ENCODE results near the gene PRRG1. TPM values are rescaled to one million over a fixed set of nuclear protein-coding genes. Genes with fewer than 3 reads are reported as not detected.
"Not testable (repeated sequence)": the region's sequence is repeated elsewhere in the genome, so short reads cannot be mapped to it uniquely, and the experiment has no call there.

The PRRG1 gene
- total RNA-seq, 2 donors from 2014 or later: not detected

DNA sequence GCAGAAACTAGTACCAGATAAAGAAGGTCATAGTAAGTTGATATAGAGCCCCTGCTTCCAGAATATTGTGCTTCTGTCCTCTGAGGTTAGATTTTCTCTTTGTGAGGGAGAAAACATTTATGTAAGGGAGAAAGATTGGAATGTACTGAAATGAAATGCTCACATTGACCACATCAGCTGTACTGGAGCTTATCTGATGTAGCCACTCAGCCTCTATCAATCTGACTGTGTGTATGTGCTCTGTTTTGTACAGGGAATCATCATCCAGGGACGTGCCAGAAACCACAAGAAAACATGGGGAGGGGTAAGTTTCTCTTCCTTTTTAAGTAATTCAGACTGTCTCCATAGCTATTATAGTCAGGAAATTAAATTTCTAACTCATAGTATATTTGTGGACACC lies 56.8 kb downstream of the PRRG1 start:
- Mint-ChIP-seq H3K4me3 (no peak overlapping the region), H3K27ac (no peak overlapping the region), H3K4me1 (no peaks in the 10 kb centered on the region), H3K36me3 (ENCODE audit: low read depth) (no peaks in the 10 kb centered on the region), H3K27me3 (no peaks in the 10 kb centered on the region)
- ATAC-seq (no peak), DNase-seq (no peak)
- H3K9me3 ChIP-seq (ENCODE audit: control insufficient read depth, low read length, poor library complexity, severe bottlenecking): no peaks in the 10 kb centered on the region

DNA sequence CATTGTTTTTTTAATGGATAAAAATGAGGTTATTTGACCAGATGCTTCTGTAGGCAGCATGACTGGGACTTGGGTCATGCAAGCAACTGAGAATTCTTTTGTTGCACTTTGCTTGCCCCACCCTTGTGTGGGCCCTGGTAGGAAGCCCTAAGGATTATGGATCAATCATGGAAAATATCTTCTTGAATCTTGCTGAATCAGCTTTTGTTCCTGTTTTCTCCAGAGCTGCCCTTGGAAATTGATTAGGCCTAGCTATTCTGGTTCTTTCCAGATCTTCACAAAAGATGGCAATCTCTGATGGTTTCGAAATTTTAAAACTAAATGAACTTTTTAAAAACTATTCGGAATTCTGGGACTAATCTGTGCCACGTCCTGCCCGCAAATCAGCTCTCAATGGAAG lies 58.6 kb downstream of the PRRG1 start:
- Mint-ChIP-seq H3K27me3 (no peaks in the 10 kb centered on the region), H3K36me3 (ENCODE audit: low read depth) (no peaks in the 10 kb centered on the region), H3K4me1 (no peaks in the 10 kb centered on the region), H3K4me3 (no peak overlapping the region), H3K27ac (no peak overlapping the region)
- H3K9me3 ChIP-seq (ENCODE audit: control insufficient read depth, low read length, poor library complexity, severe bottlenecking): no peaks in the 10 kb centered on the region
- DNase-seq (no peak), ATAC-seq (no peak)

DNA sequence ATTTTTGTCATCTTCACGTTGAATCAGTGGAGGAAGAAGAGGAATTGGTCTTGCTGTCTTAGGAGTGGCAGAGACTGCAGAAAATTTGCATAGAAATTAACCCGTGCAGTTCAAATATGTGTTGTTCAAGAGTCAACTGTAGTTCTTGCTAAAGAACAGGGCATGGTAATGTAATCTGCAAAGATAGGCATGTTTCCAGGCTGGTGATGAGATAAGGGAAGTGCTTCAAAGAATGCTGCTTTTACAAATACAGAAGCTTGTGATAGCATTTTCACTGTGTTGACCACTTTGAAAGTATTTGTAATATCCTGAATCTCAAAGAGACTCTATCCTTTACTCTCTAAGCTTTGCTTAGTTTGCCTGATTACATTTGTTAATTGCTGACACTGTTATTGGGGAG lies 60.1 kb downstream of the PRRG1 start:
- H3K4me1 Mint-ChIP-seq: no peaks in the 10 kb centered on the region
- ATAC-seq (no peak), DNase-seq (no peak)
- H3K4me3 Mint-ChIP-seq: no peak overlapping the region
- H3K9me3 ChIP-seq (ENCODE audit: control insufficient read depth, low read length, poor library complexity, severe bottlenecking): no peaks in the 10 kb centered on the region
- H3K27me3 Mint-ChIP-seq: no peaks in the 10 kb centered on the region
- no peaks in the 10 kb centered on the region for H3K36me3 Mint-ChIP-seq (ENCODE audit: low read depth)
- no peak overlapping the region for H3K27ac Mint-ChIP-seq

- no peak overlapping the region for H3K4me3 Mint-ChIP-seq
- H3K27ac Mint-ChIP-seq: no peak overlapping the region
- H3K9me3 ChIP-seq (ENCODE audit: control insufficient read depth, low read length, poor library complexity, severe bottlenecking): no peaks in the 10 kb centered on the region
- no peaks in the 10 kb centered on the region for H3K36me3 Mint-ChIP-seq (ENCODE audit: low read depth)
- no peaks in the 10 kb centered on the region for H3K4me1 Mint-ChIP-seq
- H3K27me3 Mint-ChIP-seq: no peaks in the 10 kb centered on the region
- DNase-seq: no peak
- ATAC-seq: no peak
Measured at GRCh38 chrX:37420185-37420584, 71.0 kb downstream of the PRRG1 start.

- Mint-ChIP-seq H3K27me3 (no peaks in the 10 kb centered on the region), H3K4me3 (no peak overlapping the region), H3K27ac (no peak overlapping the region), H3K36me3 (ENCODE audit: low read depth) (no peaks in the 10 kb centered on the region), H3K4me1 (no peaks in the 10 kb centered on the region)
- H3K9me3 ChIP-seq (ENCODE audit: control insufficient read depth, low read length, poor library complexity, severe bottlenecking): no peaks in the 10 kb centered on the region
- DNase-seq: no peak
- no peak for ATAC-seq
Measured at GRCh38 chrX:37420756-37421155, 71.6 kb downstream of the PRRG1 start.

DNA sequence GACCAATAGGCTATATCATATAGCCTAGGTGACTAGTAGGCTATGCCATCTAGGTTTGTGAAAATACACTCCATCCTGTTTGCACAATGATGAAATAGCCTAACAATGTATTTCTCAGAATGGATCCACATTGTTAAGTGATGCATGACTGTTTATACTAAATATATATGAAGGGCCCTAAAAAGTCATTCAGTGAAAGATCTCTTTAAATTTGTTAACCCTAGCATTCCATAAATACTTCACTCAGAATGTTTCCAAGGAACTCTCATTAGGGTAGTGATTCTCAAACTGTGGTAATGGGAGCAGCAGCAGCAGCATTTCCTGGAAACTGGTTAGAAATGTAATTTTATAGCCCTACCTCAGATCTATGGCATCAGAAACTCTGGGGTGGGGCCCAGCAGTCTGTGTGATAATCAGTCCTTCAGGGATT lies 74.9 kb downstream of the PRRG1 start:
- H3K27me3 Mint-ChIP-seq: no peaks in the 10 kb centered on the region
- no peaks in the 10 kb centered on the region for H3K4me1 Mint-ChIP-seq
- ATAC-seq (no peak), DNase-seq (no peak)
- no peaks in the 10 kb centered on the region for H3K9me3 ChIP-seq (ENCODE audit: control insufficient read depth, low read length, poor library complexity, severe bottlenecking)
- H3K27ac Mint-ChIP-seq: no peak overlapping the region
- H3K4me3 Mint-ChIP-seq: no peak overlapping the region
- no peaks in the 10 kb centered on the region for H3K36me3 Mint-ChIP-seq (ENCODE audit: low read depth)

- Mint-ChIP-seq H3K4me1 (no peaks in the 10 kb centered on the region), H3K27ac (no peak overlapping the region), H3K36me3 (ENCODE audit: low read depth) (no peaks in the 10 kb centered on the region), H3K27me3 (no peaks in the 10 kb centered on the region), H3K4me3 (no peak overlapping the region)
- H3K9me3 ChIP-seq (ENCODE audit: control insufficient read depth, low read length, poor library complexity, severe bottlenecking): no peaks in the 10 kb centered on the region
- ATAC-seq: no peak
- DNase-seq: no peak
Measured at GRCh38 chrX:37425370-37425769, 76.2 kb downstream of the PRRG1 start.

- H3K4me3 Mint-ChIP-seq; DNase-seq; H3K9me3 ChIP-seq (ENCODE audit: control insufficient read depth, low read length, poor library complexity, severe bottlenecking); H3K4me1 Mint-ChIP-seq; H3K27ac Mint-ChIP-seq; ATAC-seq; H3K27me3 Mint-ChIP-seq; H3K36me3 Mint-ChIP-seq (ENCODE audit: low read depth): not testable (repeated sequence)
Measured at GRCh38 chrX:37428962-37429361, 79.8 kb downstream of the PRRG1 start.

GRCh38 chrX:37434362-37434761 lies 85.2 kb downstream of the PRRG1 start:
- DNase-seq: no peak
- no peak for ATAC-seq
- Mint-ChIP-seq H3K4me1 (no peaks in the 10 kb centered on the region), H3K36me3 (ENCODE audit: low read depth) (no peaks in the 10 kb centered on the region), H3K27ac (no peak overlapping the region), H3K4me3 (no peak overlapping the region), H3K27me3 (peaks cover 5% of the 10 kb centered on the region)
- H3K9me3 ChIP-seq (ENCODE audit: control insufficient read depth, low read length, poor library complexity, severe bottlenecking): no peaks in the 10 kb centered on the region

DNA sequence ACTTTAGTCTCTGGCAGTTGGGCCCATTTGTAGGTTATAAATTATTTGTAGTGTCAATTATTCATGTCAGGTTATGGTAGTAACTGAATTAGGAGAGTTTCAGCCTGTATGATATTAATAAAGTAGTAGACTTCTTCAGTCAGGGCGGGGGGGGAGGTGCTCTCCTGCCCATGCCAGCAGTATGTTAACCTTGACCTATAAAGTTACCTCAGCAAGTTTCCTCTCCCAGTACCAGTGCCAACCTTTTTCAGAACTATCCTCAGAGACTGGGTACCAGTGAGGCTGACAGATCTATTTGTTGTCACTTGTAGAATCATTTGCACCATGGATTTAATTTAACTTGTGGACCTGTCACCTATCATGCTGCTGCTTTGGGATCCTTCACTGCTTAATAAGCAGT lies 88.0 kb downstream of the PRRG1 start:
- no peak overlapping the region for H3K4me3 Mint-ChIP-seq
- H3K27ac Mint-ChIP-seq: no peak overlapping the region
- H3K4me1 Mint-ChIP-seq: no peaks in the 10 kb centered on the region
- no peak for DNase-seq
- H3K9me3 ChIP-seq (ENCODE audit: control insufficient read depth, low read length, poor library complexity, severe bottlenecking): no peaks in the 10 kb centered on the region
- peaks cover 5% of the 10 kb centered on the region for H3K27me3 Mint-ChIP-seq
- ATAC-seq: no peak
- no peaks in the 10 kb centered on the region for H3K36me3 Mint-ChIP-seq (ENCODE audit: low read depth)

DNA sequence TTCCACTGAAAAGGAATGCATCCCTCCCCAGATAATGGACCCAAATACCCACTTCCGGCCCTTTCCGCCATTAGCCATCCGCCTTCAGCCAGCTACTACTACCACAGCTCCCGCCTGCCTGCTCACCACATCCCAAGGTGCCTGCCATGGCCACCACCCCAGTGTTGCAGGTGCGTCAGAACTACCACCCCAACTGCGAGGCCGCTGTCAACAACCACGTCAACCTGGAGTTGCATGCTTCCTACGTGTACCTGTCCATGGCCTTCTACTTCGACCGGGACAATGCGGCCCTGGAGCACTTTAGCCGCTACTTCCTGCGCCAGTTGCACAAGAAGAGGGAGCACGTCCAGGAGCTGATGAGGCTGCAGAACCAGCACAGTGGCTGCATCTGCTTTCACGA lies 92.2 kb downstream of the PRRG1 start:
- DNase-seq: no peak
- Mint-ChIP-seq H3K27ac (no peak overlapping the region), H3K27me3 (no peaks in the 10 kb centered on the region), H3K4me1 (no peaks in the 10 kb centered on the region), H3K4me3 (no peak overlapping the region), H3K36me3 (ENCODE audit: low read depth) (no peaks in the 10 kb centered on the region)
- H3K9me3 ChIP-seq (ENCODE audit: control insufficient read depth, low read length, poor library complexity, severe bottlenecking): no peaks in the 10 kb centered on the region
- no peak for ATAC-seq

GRCh38 chrX:37445182-37445581 lies 96.0 kb downstream of the PRRG1 start:
- Mint-ChIP-seq H3K4me1 (no peaks in the 10 kb centered on the region), H3K27me3 (no peaks in the 10 kb centered on the region), H3K36me3 (ENCODE audit: low read depth) (no peaks in the 10 kb centered on the region), H3K27ac (no peak overlapping the region), H3K4me3 (no peak overlapping the region)
- H3K9me3 ChIP-seq (ENCODE audit: control insufficient read depth, low read length, poor library complexity, severe bottlenecking): no peaks in the 10 kb centered on the region
- ATAC-seq (no peak), DNase-seq (no peak)

- Mint-ChIP-seq H3K4me3 (no peak overlapping the region), H3K36me3 (ENCODE audit: low read depth) (no peaks in the 10 kb centered on the region)
- ATAC-seq: no peak
Measured at GRCh38 chrX:37453821-37454220, 104.7 kb downstream of the PRRG1 start.

DNA sequence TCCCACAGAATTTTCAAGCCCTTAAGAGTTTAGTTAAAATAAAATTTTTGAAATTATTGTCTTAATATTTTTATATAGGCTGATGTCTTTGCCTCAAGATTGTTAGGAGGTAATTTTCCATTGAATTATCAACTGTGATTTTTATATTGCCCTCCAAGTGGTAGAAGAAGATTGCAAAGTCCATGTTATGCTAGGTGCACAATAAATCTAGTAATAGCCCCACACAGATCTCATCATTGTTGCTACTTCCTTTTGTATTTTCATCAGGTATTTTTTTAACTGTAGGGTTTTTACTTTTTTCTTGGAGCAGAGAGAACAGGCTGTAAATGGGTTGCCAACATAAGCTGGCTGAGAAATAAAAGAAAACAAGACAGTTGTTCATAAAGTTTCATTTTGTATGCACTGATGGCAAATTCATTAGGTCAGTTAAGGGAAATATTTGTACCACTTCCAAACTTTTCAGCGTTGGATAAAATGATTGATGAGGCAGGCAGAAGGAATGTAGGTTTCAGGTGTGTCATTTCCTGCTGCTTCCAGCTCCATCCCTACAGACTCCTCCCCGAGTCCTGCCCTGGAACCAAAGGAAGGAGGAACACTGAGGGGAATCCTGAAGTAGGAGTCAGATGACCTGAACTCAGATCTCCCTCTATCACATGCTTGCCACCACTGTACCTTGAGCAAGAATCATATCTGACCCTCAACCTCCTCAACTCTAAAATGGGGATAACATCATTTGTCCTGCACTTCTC lies 105.5 kb downstream of the PRRG1 start:
- DNase-seq (no peak), ATAC-seq (no peak)
- H3K9me3 ChIP-seq (ENCODE audit: control insufficient read depth, low read length, poor library complexity, severe bottlenecking): no peaks in the 10 kb centered on the region
- H3K36me3 Mint-ChIP-seq (ENCODE audit: low read depth): no peaks in the 10 kb centered on the region
- no peak overlapping the region for H3K27ac Mint-ChIP-seq
- peaks cover 2% of the 10 kb centered on the region for H3K4me1 Mint-ChIP-seq
- no peak overlapping the region for H3K4me3 Mint-ChIP-seq
- H3K27me3 Mint-ChIP-seq: no peaks in the 10 kb centered on the region

More at GRCh38 chrX:37453821-37454220, 104.7 kb downstream of the PRRG1 start:
- Mint-ChIP-seq H3K4me1 (peaks cover 2% of the 10 kb centered on the region), H3K27ac (no peak overlapping the region), H3K27me3 (no peaks in the 10 kb centered on the region)
- H3K9me3 ChIP-seq (ENCODE audit: control insufficient read depth, low read length, poor library complexity, severe bottlenecking): no peaks in the 10 kb centered on the region
- no peak for DNase-seq

All from T-helper 17 cell (primary cell).